GM12878 (cell line): Measurements from ENCODE around the gene FGF10. TPM values are rescaled to one million over a fixed set of nuclear protein-coding genes. Genes with fewer than 3 reads are reported as not detected.

Experiments used
- ATAC-seq: fragments of 200-7000 bp; cut with Tn5 transposase; 3 replicates; pipeline ENCODE4 v1.9.1; 2020; ENCODE audit warnings: mild to moderate bottlenecking, moderate library complexity
- BruUV-seq: library from RNA; stranded (reverse); fragments of 400-500 nt; replicated peaks from 2 replicates; lab custom pipeline; 2021; lab: Mats Ljungman, UMichigan
- CTCF ChIA-PET: fragments of 300-600 bp; sonication (Branson Sonifier 250); formaldehyde crosslinking; extraction: SDS; loops from one replicate; lab custom pipeline; 2021; ENCODE audit warnings: inconsistent platforms; lab: Yijun Ruan, JAX
- POLR2A ChIA-PET: fragments of 350-600 bp; formaldehyde crosslinking; extraction: SDS; loops from one replicate; lab custom pipeline; 2021; ENCODE audit warnings: inconsistent platforms; lab: Charles Lee
- RAD21 ChIA-PET: fragments of 300-600 bp; sonication (Branson Sonifier 250); formaldehyde crosslinking; loops from one replicate; lab custom pipeline; 2023; ENCODE audit warnings: antibody characterized with exemption; ENCODE audit not compliant: unreplicated experiment; lab: Charles Lee
- SMC1A ChIA-PET: fragments of 300-600 bp; sonication (Branson Sonifier 250); formaldehyde crosslinking; loops from one replicate; lab custom pipeline; 2023; ENCODE audit not compliant: unreplicated experiment, uncharacterized antibody; lab: Charles Lee
- DNase-seq: peaks from one replicate; pipeline ENCODE4 v3.0.0-alpha.2; 2011; ENCODE audit warnings: low read depth, low spot score
- FAIRE-seq: peaks from 3 replicates; lab custom pipeline; 2011; peaks lifted over from hg19 to GRCh38; lab: Jason Lieb, UNC
- H2AFZ ChIP-seq: 2 replicates; pipeline ENCODE4 v1.6.0; 2011; ENCODE audit warnings: low read depth, low read length, control low read depth; ENCODE audit not compliant: control insufficient read depth
- H3K27ac ChIP-seq: 2 replicates; pipeline ENCODE4 v1.5.1; 2011; ENCODE audit warnings: control low read depth; ENCODE audit not compliant: control insufficient read depth, insufficient read depth
- H3K27me3 ChIP-seq, 2 experiments: replicated peaks in 1 of 2; 2 replicates each; pipeline versions ENCODE4 v1.6.0 to v1.6.1; 2011; ENCODE audit warnings: low read length in 1 of 2; ENCODE audit not compliant: control insufficient read depth in 2 of 2, insufficient read depth in 2 of 2
- H3K36me3 ChIP-seq, 2 experiments: 2 replicates each; pipeline ENCODE4 v1.5.1; 2011; ENCODE audit warnings: low read length in 1 of 2; ENCODE audit not compliant: control insufficient read depth in 2 of 2, insufficient read depth in 2 of 2
- H3K4me1 ChIP-seq: 2 replicates; pipeline ENCODE4 v1.6.1; 2011; ENCODE audit warnings: mild to moderate bottlenecking, low read length, moderate library complexity, mixed read lengths; ENCODE audit not compliant: control insufficient read depth, insufficient read depth
- H3K4me2 ChIP-seq: 2 replicates; pipeline ENCODE4 v1.6.0; 2011; ENCODE audit warnings: control low read depth; ENCODE audit not compliant: control insufficient read depth, insufficient read depth
- H3K4me3 ChIP-seq: fragments of 200-600 bp; sonication (generic); 2 replicates; pipeline ENCODE4 v1.5.1; 2016
- H3K79me2 ChIP-seq: 2 replicates; pipeline ENCODE4 v1.6.0; 2011; ENCODE audit warnings: low read length; ENCODE audit not compliant: control insufficient read depth, insufficient read depth
- H3K9ac ChIP-seq: 2 replicates; pipeline ENCODE4 v1.8.0; 2011; ENCODE audit warnings: low read length, control low read depth, mixed read lengths; ENCODE audit not compliant: control insufficient read depth, insufficient read depth
- H3K9me3 ChIP-seq: replicated peaks from 3 replicates; pipeline ENCODE4 v1.5.1; 2011; ENCODE audit warnings: mild to moderate bottlenecking, low read length; ENCODE audit not compliant: control insufficient read depth, insufficient read depth
- H4K20me1 ChIP-seq: 2 replicates; pipeline ENCODE4 v1.6.0; 2011; ENCODE audit not compliant: control insufficient read depth, insufficient read depth
- CBFB ChIP-seq: IDR thresholded peaks from 2 replicates; pipeline ENCODE4 v1.6.1; 2016; ENCODE audit warnings: antibody characterized with exemption, low read depth
- in situ Hi-C: fragments of 300-500 bp; cut with MboI; formaldehyde crosslinking; loops from 9 replicates; pipeline ENCODE4 v1.14.3; 2018; ENCODE audit warnings: mixed read lengths
- intact Hi-C: fragments of 100-400 bp; cut with micrococcal nuclease; formaldehyde crosslinking; loops from one replicate; pipeline ENCODE4 v1.14.2; 2022; ENCODE audit not compliant: unreplicated experiment
- polyA plus RNA-seq, 11 experiments: library from polyadenylated mRNA; depleted of rRNA in 4 of 11; unstranded in 6 of 11; stranded (reverse) in 5 of 11; fragments of >200 nt; fragmentation: Nextera tagmentation in 4 of 11; fragmentation: Illumina TruSeq in 1 of 11; extraction: Ambion mirVana in 4 of 11; extraction: Trizol in 1 of 11; gene quantifications; 1 replicate in 1 of 11; 2 replicates in 10 of 11; pipeline versions ENCODE4 v1.2.1 to v1.2.3, GENCODE V29; 2011 to 2016; ENCODE audit warnings: inconsistent platforms in 2 of 11, missing spikeins in 2 of 11, low read depth in 1 of 11
- total RNA-seq, 4 experiments: library from RNA; depleted of rRNA in 3 of 4; stranded (reverse); fragments of >200 nt in 3 of 4; fragmentation: Illumina TruSeq in 1 of 4; extraction: Trizol in 1 of 4; gene quantifications; 2 replicates each; pipeline versions ENCODE4 v1.2.1 to v1.2.3, GENCODE V29; 2013 to 2021
- TF ChIP-seq, protein P1 (sequence below): IDR thresholded peaks from 2 replicates; pipeline ENCODE4 v1.6.1; 2011; ENCODE audit warnings: borderline replicate concordance, low read depth, mild to moderate bottlenecking, moderate library complexity, low read length; ENCODE audit not compliant: insufficient read depth, poor library complexity, severe bottlenecking
- TF ChIP-seq, protein P2 (sequence below): fragments of 150-350 bp; IDR thresholded peaks from 2 replicates; pipeline ENCODE4 v1.6.1; 2014; ENCODE audit warnings: mild to moderate bottlenecking, low read depth, low read length
- TF ChIP-seq, protein P3 (sequence below): fragments of 150-350 bp; IDR thresholded peaks from 2 replicates; pipeline ENCODE4 v1.6.1; 2016; ENCODE audit warnings: low read depth, low read length
- TF ChIP-seq, protein P4 (sequence below): fragments of 450-650 bp; formaldehyde crosslinking; IDR thresholded peaks from 2 replicates; pipeline ENCODE4 v1.4.0; 2022; ENCODE audit warnings: mild to moderate bottlenecking, moderate library complexity

Gene FGF10
- total and polyA plus RNA-seq, 10 of the 15 experiments (the other 5 are each of a cell fraction or from before 2014, with no cell fraction given): not detected

DNA sequence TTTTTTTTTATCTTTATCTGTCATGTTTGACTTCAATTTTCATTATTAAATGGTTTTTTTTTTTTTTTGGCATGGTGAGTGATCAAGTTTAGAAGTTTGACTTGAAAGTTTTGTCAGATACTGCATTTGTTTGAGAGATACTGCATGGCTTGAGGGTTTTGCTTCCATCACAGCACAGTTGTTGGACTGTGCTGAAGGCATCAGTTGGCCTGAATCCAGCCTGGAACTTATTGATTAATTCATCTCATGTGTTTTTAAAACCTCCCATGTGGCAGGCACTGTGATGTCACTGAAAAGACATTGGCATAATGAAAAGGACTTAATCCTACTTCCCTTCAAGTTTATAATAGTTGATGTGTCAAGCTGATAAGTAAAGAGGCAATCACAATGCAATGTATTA lies 128.4 kb downstream of the FGF10 start:
- Histone ChIP-seq H3K36me3 (no peaks in the 10 kb centered on the region), H3K27ac (no peak overlapping the region), H3K4me3 (no peak overlapping the region), H3K27me3 (no peaks in the 10 kb centered on the region), H3K4me2 (no peak overlapping the region), H3K9me3 (no peaks in the 10 kb centered on the region), H3K9ac (no peak overlapping the region), H4K20me1 (no peaks in the 10 kb centered on the region), H2AFZ (no peak overlapping the region), H3K4me1 (no peaks in the 10 kb centered on the region), H3K79me2 (no peaks in the 10 kb centered on the region)
- RAD21 ChIA-PET: no interaction called here
- ATAC-seq (no peak), DNase-seq (no peak), FAIRE-seq (no peak)
- intact Hi-C loops: no loop called here
- no TSS peak for BruUV-seq
- SMC1A ChIA-PET: no interaction called here
- TF ChIP-seq, protein P1, sequence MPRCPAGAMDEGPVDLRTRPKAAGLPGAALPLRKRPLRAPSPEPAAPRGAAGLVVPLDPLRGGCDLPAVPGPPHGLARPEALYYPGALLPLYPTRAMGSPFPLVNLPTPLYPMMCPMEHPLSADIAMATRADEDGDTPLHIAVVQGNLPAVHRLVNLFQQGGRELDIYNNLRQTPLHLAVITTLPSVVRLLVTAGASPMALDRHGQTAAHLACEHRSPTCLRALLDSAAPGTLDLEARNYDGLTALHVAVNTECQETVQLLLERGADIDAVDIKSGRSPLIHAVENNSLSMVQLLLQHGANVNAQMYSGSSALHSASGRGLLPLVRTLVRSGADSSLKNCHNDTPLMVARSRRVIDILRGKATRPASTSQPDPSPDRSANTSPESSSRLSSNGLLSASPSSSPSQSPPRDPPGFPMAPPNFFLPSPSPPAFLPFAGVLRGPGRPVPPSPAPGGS: no peak
- TF ChIP-seq, protein P2, sequence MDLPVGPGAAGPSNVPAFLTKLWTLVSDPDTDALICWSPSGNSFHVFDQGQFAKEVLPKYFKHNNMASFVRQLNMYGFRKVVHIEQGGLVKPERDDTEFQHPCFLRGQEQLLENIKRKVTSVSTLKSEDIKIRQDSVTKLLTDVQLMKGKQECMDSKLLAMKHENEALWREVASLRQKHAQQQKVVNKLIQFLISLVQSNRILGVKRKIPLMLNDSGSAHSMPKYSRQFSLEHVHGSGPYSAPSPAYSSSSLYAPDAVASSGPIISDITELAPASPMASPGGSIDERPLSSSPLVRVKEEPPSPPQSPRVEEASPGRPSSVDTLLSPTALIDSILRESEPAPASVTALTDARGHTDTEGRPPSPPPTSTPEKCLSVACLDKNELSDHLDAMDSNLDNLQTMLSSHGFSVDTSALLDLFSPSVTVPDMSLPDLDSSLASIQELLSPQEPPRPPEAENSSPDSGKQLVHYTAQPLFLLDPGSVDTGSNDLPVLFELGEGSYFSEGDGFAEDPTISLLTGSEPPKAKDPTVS: no peak
- TF ChIP-seq, protein P3, sequence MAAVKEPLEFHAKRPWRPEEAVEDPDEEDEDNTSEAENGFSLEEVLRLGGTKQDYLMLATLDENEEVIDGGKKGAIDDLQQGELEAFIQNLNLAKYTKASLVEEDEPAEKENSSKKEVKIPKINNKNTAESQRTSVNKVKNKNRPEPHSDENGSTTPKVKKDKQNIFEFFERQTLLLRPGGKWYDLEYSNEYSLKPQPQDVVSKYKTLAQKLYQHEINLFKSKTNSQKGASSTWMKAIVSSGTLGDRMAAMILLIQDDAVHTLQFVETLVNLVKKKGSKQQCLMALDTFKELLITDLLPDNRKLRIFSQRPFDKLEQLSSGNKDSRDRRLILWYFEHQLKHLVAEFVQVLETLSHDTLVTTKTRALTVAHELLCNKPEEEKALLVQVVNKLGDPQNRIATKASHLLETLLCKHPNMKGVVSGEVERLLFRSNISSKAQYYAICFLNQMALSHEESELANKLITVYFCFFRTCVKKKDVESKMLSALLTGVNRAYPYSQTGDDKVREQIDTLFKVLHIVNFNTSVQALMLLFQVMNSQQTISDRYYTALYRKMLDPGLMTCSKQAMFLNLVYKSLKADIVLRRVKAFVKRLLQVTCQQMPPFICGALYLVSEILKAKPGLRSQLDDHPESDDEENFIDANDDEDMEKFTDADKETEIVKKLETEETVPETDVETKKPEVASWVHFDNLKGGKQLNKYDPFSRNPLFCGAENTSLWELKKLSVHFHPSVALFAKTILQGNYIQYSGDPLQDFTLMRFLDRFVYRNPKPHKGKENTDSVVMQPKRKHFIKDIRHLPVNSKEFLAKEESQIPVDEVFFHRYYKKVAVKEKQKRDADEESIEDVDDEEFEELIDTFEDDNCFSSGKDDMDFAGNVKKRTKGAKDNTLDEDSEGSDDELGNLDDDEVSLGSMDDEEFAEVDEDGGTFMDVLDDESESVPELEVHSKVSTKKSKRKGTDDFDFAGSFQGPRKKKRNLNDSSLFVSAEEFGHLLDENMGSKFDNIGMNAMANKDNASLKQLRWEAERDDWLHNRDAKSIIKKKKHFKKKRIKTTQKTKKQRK: no peak
- no peak for TF ChIP-seq CBFB
- TF ChIP-seq, protein P4, sequence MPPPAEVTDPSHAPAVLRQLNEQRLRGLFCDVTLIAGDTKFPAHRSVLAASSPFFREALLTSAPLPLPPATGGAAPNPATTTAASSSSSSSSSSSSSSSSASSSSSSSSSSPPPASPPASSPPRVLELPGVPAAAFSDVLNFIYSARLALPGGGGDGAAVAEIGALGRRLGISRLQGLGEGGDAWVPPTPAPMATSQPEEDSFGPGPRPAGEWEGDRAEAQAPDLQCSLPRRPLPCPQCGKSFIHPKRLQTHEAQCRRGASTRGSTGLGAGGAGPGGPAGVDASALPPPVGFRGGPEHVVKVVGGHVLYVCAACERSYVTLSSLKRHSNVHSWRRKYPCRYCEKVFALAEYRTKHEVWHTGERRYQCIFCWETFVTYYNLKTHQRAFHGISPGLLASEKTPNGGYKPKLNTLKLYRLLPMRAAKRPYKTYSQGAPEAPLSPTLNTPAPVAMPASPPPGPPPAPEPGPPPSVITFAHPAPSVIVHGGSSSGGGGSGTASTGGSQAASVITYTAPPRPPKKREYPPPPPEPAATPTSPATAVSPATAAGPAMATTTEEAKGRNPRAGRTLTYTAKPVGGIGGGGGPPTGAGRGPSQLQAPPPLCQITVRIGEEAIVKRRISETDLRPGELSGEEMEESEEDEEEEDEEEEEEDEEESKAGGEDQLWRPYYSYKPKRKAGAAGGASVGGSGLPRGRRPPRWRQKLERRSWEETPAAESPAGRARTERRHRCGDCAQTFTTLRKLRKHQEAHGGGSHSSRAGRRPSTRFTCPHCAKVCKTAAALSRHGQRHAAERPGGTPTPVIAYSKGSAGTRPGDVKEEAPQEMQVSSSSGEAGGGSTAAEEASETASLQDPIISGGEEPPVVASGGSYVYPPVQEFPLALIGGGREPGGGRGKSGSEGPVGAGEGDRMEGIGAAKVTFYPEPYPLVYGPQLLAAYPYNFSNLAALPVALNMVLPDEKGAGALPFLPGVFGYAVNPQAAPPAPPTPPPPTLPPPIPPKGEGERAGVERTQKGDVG (CRISPR knock-in tag): no peak
- in situ Hi-C loops: no loop called here
- POLR2A ChIA-PET: no interaction called here
- CTCF ChIA-PET: interaction anchor here (1.7 kb wide), 1 partner anchor 72 kb away, joined by 5 read pairs; no protein-coding TSS in a partner anchor
